8988T (cell line): ENCODE measurements around the gene VTI1B.
"Not testable (repeated sequence)": the region's sequence is repeated elsewhere in the genome, so short reads cannot be mapped to it uniquely, and the experiment has no call there.

Experiments
- DNase-seq: peaks from one replicate; pipeline ENCODE4 v3.0.0; 2011

The VTI1B gene

DNA sequence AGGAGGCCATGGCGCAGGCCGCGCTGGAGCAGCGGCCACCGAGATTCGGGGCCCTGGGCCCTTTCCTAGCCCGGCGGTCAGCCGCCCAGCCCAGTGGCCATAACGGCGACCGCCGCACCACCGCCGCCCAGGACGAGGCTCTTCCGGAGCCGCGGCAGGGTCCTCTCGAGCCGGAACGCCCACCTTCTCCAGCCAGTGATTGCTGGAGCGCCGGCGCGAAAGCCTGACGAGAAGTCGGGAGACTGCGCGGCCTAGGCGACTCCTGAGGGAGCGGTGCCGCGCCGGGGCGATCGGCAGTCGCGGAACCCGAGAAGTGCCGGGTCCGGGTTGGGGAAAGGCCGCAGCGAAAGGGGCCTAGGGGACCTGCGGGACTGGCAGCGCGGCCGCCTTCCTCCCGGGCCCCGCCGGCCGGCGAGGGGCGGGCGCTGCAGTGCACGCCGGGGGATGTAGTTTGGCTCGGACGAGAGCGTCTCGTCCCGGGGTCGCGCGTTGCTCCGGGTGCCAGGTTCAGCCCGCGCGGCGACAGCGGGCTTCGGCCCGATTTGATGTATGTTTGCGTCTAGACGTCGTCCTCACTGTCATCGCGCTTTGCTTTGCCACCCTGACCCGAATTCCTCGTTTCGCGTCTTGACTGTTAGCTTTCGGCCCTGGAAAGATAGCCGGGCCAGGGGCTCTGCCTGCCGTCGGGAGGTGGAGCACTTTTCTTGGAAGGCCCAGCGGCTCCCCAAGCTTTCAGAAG, at the start of gene VTI1B:
Gene VTI1B (minus strand): TSS at position 153 of the 739 bp plus-strand sequence. CDS start 143 bp downstream, at position 10.
- peak; percentile 68 for DNase-seq

DNA sequence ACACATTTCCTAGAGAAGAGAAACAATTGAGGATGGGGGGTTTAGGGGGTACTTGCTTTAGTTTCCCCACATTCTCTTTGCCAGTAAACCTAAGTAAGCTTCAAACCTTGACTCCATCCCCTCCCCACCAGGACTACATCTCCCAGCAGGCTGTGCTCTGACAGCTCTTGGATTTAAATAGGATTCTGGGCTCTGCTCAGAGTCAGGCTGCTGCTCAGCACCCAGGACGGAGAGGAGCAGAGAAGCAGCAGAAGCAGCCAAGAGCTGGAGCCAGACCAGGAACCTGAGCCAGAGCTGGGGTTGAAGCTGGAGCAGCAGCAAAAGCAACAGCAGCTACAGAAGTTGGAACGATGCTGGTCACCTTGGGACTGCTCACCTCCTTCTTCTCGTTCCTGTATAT, 47.9 kb upstream of the VTI1B start:
- peak; percentile 31 for DNase-seq

DNA sequence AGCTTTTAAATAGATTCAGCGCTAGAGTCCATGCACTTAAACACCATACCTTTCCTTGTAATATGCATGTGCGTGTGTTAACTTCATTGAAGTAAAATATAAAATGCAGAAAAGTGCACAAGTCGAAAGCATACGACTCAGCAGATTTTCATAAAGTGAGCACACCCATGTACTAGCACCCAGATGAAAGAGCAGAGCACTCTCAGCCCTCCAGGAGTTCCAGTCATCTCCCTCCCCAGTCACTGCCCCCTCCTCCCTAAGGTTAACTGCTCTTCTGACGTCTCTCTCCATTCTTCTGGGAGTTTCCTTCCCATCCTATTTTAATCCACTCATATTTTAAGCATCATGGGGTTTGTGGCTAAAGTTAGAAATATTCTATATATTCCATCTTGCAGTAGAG, 47.4 kb upstream of the VTI1B start:
- DNase-seq = no peak

- DNase-seq = no peak
Measured at GRCh38 chr14:67719866-67720265, 45.4 kb upstream of the VTI1B start.

DNA sequence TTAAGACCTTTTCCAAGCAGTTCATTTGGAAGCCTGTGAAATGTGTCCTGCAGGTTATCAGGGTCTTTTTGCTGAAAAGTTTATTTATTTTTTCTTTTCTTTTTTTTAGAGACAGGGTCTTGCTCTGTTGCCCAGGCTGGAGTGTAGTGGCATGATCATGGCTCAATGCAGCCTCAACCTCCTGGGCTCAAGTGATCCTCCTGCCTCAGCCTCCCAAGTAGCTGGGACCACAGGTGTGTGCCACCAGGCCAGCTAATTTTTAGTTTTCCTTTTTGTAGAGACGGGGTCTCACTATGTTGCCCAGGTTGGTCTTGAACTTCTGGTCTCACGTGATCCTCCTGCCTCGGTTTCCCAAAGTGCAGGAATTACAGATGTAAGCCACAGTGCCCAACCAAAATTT, 45.0 kb upstream of the VTI1B start:
- DNase-seq = not testable (repeated sequence)

DNA sequence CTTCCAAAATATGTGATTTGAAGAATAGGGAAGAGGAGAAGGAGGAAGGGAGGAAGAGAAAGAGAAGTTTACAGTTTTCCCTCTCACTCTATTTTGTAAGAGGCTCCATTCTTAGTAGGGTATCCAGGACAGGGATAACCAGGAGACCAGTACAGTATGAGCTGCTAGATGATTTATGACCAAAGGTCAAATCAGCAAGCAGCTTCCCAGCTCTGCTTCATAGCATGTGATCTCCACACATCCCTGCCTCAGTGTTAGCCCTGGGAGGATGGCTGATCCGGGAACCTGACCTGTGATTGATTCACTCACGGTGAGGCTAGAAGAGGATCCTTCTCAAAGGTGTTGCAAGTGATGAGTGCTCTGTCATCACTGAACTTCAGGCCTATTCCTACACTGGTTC, 43.8 kb upstream of the VTI1B start:
- DNase-seq = no peak

GRCh38 chr14:67717048-67717447, 42.6 kb upstream of the VTI1B start:
- no peak for DNase-seq

- no peak for DNase-seq
Measured at GRCh38 chr14:67710209-67710608, 35.8 kb upstream of the VTI1B start.

DNA sequence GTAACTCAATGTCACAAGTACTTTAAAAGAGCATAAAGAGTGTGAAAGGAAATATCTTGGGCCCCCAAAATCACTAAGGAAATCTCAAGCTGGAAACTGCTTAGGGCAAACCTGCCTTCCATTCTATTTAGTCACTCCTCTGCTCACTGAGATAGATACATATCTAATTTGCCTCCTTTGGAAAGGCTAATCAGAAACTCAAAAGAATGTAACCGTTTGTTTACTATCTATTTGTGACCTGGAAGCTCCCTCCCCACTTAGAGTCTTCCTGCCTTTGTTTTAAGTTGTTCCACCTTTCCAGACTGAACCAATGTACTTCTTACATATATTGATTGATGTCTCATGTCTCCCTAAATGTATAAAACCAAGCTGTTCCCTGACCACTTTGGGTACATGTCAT, 35.4 kb upstream of the VTI1B start:
- not testable (repeated sequence) for DNase-seq

GRCh38 chr14:67709346-67709745, 34.9 kb upstream of the VTI1B start:
- not testable (repeated sequence) for DNase-seq

GRCh38 chr14:67705211-67705610, 30.8 kb upstream of the VTI1B start:
- DNase-seq = no peak

GRCh38 chr14:67704484-67705089, 30.2 kb upstream of the VTI1B start:
- DNase-seq = peak; percentile 24

DNA sequence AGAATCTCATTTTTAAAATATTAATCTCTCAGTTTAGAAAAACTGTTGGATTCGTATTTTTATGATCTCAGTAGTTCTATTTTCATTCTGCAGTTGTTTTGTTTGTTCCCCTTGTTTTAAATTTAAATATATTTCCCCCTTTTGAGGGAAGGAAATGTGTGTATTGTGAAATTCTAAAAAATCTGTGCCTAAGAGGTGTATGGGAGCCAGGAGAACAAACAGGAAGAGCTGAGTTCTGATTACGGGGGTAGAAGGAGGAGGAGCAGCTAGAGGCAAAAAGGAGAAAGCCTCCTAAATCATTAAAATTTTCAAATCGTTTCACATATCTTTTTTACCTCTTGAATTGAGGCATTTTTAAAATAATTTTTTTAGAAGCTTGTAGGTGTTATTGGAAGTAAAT, 29.6 kb upstream of the VTI1B start:
- DNase-seq = no peak

DNA sequence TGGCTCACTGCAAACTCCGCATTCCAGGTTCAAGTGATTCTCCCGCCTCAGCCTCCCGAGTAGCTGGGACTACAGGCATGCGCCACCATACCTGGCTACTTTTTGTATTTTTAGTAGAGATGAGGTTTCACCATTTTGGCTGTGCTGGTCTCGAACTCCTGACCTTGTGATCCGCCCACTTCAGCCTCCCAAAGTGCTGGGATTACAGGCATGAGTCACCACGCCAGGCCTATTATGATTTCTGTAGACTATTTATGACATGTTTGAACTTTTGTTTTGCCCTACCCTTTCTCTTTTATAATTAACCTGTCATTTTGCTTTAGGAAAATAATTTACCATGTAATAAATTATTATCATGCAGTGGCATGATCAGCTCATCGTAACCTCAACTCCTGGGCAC, 27.1 kb upstream of the VTI1B start, which contains the start of gene RDH12:
Gene RDH12 (plus strand): TSS at position 395 of the 400 bp plus-strand sequence. CDS start 20,757 bp downstream, outside the sequence.
- DNase-seq = not testable (repeated sequence)

DNA sequence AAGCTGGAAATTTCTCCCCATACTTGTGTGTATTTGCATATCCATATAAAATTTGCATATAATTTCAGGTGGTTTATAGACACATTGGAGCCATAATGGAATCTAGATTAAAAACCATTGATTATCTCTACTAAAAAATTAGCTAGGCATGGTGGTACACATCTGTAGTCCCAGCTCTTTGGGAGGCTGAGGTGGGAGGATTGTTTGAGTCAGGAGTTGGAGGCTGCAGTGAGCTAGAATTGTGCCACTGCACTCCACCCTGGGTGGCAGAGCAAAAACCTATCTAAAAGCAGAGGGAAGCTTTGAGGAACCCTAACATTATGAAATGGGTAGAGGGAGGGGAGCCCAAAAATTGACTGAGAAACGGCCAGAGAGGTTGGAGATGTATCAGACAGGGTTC, 23.7 kb upstream of the VTI1B start:
- no peak for DNase-seq

- DNase-seq = no peak
Measured at GRCh38 chr14:67697006-67697405, 22.6 kb upstream of the VTI1B start.

DNA sequence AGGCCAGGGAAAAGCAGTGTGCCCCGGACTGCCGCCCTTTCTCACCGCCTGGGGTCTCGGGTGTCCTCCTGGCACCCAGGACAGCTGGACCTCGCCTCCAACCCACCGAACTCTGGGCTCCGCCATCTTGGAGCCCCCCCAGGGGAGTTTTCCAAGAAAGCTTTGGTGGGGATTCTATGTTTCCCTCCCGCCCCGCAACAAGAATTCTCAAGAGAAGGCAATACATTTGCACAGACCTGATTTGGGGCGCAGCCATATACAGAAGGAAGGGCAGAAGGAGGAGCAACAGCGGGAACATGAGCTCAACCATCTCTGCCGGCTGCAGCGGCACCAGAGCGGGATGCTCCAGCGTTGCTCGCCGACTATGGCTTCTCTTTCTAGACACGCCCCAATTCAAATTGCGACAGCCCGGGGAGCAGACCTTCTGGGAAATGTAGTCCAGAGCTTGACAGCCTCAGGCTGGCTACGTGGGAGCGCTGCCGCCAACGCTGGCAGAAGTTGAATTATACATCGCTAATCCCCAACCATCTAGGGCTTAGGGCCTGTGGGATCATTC, 21.0 kb upstream of the VTI1B start, which contains the start of gene RDH11:
Gene RDH11 (minus strand): TSS at position 371 of the 556 bp plus-strand sequence. CDS start 61 bp downstream, at position 310.
- DNase-seq = peak; percentile 65

DNA sequence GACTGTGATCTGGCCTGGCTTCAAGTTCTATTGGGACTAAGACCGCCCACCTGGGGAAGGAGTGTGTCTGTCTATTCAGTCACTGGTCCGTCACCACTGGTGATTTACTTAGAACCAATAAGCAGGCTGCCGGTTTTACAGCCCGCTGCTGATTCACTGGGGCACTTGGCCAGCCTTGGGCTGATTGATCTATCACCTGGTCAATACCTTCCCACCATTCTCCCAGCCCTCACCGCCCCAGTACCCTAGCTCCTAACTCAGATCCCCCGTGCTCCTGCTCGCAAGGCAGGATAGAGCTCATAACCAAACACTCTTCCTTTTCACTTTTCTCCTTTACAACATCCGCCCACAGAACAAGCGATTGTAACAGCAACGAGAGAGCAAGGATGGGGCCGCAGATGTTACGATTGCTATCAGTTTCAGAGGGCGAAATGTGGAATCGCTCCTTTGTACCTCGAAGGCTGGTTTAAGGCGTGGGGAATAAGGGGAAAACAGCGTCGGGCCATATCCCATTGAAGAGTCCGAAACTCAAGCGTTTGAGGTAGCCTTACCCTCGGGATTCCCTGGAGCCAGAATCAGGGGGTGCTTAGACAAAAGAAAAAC, 20.5 kb upstream of the VTI1B start:
- DNase-seq = peak; percentile 61

DNA sequence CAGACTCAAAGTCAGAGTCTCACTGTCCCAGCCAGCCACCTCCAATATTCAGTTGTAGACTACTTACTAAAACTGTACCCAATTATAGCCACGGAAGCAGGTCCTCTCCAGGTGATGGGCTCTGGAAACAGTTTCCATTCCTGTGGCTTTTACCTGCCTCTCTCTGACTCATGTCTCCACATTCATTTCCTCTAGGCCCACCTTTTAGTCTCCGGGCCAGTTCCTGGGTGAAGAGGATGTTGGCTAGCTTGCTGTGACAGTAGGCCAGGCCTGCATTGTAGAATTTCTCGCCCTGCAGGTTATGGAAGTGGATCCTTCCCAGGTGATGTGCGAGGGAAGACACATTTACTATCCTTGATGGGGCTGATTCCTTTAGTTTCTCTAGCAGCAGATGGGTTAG, 15.6 kb upstream of the VTI1B start:
- DNase-seq = no peak

DNA sequence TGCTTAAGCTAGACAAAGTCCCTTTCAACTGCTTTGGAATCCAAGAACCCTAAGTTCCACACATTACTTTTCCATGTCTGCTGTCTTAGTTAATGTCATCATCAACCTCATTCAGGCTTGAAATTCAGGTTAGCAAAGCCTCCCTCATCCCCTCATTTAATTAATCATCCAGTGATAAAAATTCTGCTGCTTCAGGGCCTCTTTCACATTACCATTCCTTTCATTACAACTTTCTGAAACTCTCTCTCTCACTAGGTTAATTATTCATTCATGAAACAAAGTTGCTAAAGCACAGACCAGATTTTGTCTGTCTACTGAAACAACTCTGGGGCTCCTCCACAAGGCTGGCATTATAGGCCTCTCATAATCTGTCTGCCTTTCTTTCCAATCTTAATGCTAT, 9.4 kb upstream of the VTI1B start:
- DNase-seq = no peak

DNA sequence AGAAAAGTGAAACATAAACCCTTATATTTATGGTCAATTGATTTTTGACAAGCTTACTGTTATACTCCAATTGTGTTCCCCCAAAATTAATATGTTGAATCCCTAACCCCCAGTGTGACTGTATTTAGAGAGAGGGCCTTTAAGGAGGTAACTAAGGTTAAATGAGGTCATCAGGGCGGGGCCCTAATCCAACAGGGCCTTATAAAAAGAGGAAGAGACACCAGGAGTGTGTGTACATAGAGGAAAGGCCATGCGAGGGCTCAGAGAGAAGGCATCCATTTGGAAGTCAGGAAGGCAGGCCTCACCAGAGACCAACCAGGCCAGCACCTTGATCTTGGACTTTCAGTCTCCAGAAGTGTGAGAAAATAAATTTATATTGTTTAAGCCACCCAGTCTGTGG, 6.5 kb upstream of the VTI1B start:
- DNase-seq = no peak

DNA sequence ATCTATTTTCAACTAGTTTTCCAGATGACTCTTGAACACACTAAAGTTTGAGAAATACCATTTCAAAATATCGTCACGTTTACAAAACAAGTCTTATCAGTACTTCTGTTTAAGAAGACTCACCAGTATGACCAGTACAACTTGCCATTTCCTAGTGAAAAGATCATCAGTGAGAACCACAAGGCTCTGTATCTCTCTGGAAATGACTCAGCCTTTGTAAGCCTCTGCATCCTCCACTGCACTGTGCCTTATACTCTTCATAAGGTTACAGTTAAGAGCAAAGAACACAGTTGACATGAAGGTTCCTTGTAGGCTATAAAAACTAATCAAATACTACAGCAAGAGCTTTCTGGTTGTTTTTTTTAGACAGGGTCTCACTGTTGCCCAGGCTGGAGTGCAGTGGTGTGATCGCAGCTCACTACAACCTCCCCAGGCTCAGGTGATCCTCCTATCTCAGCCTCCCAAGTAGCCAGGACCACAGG, 5.7 kb upstream of the VTI1B start:
- DNase-seq = no peak

DNA sequence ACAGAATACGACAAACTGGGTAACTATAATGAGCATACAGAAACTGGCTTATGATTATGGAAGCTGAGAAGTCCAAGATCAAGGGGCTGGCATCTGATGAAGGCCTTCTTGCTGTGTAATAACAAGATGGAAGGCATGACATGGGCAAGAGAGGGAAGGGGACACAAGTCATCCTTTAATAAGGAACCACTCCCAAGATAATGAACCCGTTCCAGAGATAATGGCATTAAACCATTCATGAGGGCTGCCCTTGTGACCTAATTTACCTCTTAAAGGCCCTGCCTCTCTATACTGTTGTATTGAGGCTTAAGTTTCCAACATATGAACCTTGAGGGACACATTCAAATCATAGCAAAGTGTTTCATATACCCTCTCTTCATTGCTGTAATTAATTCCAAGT, 4.6 kb upstream of the VTI1B start:
- DNase-seq = no peak

GRCh38 chr14:67675219-67675582, 769 bp upstream of the VTI1B start:
- DNase-seq = no peak
